Skeletal muscle cell (primary cell): ENCODE measurements around the gene MRS2.
"Not testable (repeated sequence)": the region's sequence is repeated elsewhere in the genome, so short reads cannot be mapped to it uniquely, and the experiment has no call there.

Source experiments
- DNase-seq: peaks from one replicate; pipeline ENCODE4 v3.0.0-alpha.2; 2010; ENCODE audit warnings: low read depth
- H3K4me3 ChIP-seq: 2 replicates; pipeline ENCODE4 v1.5.1; 2011; ENCODE audit warnings: low read depth, mild to moderate bottlenecking, control low read depth, low read length, moderate library complexity

The MRS2 gene

GRCh38 chr6:24385536-24386269 is 17.0 kb upstream of the MRS2 start:
- DNase-seq = no peak

GRCh38 chr6:24387818-24388217 is 14.9 kb upstream of the MRS2 start:
- no peak overlapping the region for H3K4me3 ChIP-seq
- no peak for DNase-seq

More at GRCh38 chr6:24385536-24386269, 17.0 kb upstream of the MRS2 start:
- H3K4me3 ChIP-seq = no peak overlapping the region

GRCh38 chr6:24391208-24391607 is 11.5 kb upstream of the MRS2 start:
- no peak for DNase-seq
- H3K4me3 ChIP-seq = no peak overlapping the region

GRCh38 chr6:24391756-24392405 is 10.9 kb upstream of the MRS2 start:
- H3K4me3 ChIP-seq = no peak overlapping the region
- no peak for DNase-seq

- H3K4me3 ChIP-seq = no peak overlapping the region
- DNase-seq = no peak
Measured at GRCh38 chr6:24394061-24394779, 8.5 kb upstream of the MRS2 start.

- no peak overlapping the region for H3K4me3 ChIP-seq
- peak; percentile 70 for DNase-seq
Measured at GRCh38 chr6:24394780-24395437, 7.8 kb upstream of the MRS2 start.

- H3K4me3 ChIP-seq = no peak overlapping the region
- no peak for DNase-seq
Measured at GRCh38 chr6:24396824-24397223, 5.9 kb upstream of the MRS2 start.

- no peak overlapping the region for H3K4me3 ChIP-seq
- DNase-seq = no peak
Measured at GRCh38 chr6:24397631-24398030, 5.1 kb upstream of the MRS2 start.

GRCh38 chr6:24400045-24401039 is 2.4 kb upstream of the MRS2 start:
- DNase-seq, H3K4me3 ChIP-seq: not testable (repeated sequence)

- no peak overlapping the region for H3K4me3 ChIP-seq
- no peak for DNase-seq
Measured at GRCh38 chr6:24401458-24401857, 1.3 kb upstream of the MRS2 start.

GRCh38 chr6:24403501-24403824 is 727 bp downstream of the MRS2 start:
- H3K4me3 ChIP-seq = peak overlapping the region; percentile 90
- no peak for DNase-seq

GRCh38 chr6:24405262-24405661 is 2.5 kb downstream of the MRS2 start:
- DNase-seq = no peak
- no peak overlapping the region for H3K4me3 ChIP-seq

- no peak for DNase-seq
Measured at GRCh38 chr6:24408719-24409410, 6.1 kb downstream of the MRS2 start.

GRCh38 chr6:24410622-24411021 is 7.9 kb downstream of the MRS2 start:
- DNase-seq = no peak
- no peak overlapping the region for H3K4me3 ChIP-seq

More at GRCh38 chr6:24408719-24409410, 6.1 kb downstream of the MRS2 start:
- no peak overlapping the region for H3K4me3 ChIP-seq

- no peak for DNase-seq
Measured at GRCh38 chr6:24412294-24412693, 9.6 kb downstream of the MRS2 start.

GRCh38 chr6:24414531-24414930 is 11.8 kb downstream of the MRS2 start:
- DNase-seq, H3K4me3 ChIP-seq: not testable (repeated sequence)

More at GRCh38 chr6:24412294-24412693, 9.6 kb downstream of the MRS2 start:
- H3K4me3 ChIP-seq = no peak overlapping the region

- DNase-seq = no peak
- H3K4me3 ChIP-seq = no peak overlapping the region
Measured at GRCh38 chr6:24415753-24416152, 13.0 kb downstream of the MRS2 start.

GRCh38 chr6:24419526-24419925 is 16.8 kb downstream of the MRS2 start:
- DNase-seq = no peak
- H3K4me3 ChIP-seq = no peak overlapping the region
